Hepatic stellate cell (primary cell): ENCODE measurements around the gene ARHGAP6.

Experiments used
- DNase-seq: peaks from one replicate; pipeline ENCODE4 v3.0.0; 2011; ENCODE audit warnings: low spot score

Gene ARHGAP6

GRCh38 chrX:11464836-11465463 is 200.8 kb downstream of the ARHGAP6 start:
- DNase-seq, result no peak

- DNase-seq, result no peak
Measured at GRCh38 chrX:11464380-11464779, 201.3 kb downstream of the ARHGAP6 start.

GRCh38 chrX:11462648-11463047 is 203.1 kb downstream of the ARHGAP6 start:
- DNase-seq, result no peak

GRCh38 chrX:11462136-11462535 is 203.6 kb downstream of the ARHGAP6 start:
- DNase-seq, result no peak

- peak; percentile 19 for DNase-seq
Measured at GRCh38 chrX:11461201-11462001, 204.3 kb downstream of the ARHGAP6 start.

GRCh38 chrX:11460347-11460746 is 205.4 kb downstream of the ARHGAP6 start:
- no peak for DNase-seq

GRCh38 chrX:11458170-11458569 is 207.6 kb downstream of the ARHGAP6 start:
- DNase-seq, result no peak

- no peak for DNase-seq
Measured at GRCh38 chrX:11451151-11451550, 214.6 kb downstream of the ARHGAP6 start.

- no peak for DNase-seq
Measured at GRCh38 chrX:11450354-11450753, 215.4 kb downstream of the ARHGAP6 start.

- no peak for DNase-seq
Measured at GRCh38 chrX:11449613-11450012, 216.1 kb downstream of the ARHGAP6 start.

GRCh38 chrX:11447418-11447817 is 218.3 kb downstream of the ARHGAP6 start:
- no peak for DNase-seq

GRCh38 chrX:11446949-11447348 is 218.8 kb downstream of the ARHGAP6 start:
- no peak for DNase-seq

GRCh38 chrX:11446336-11446735 is 219.4 kb downstream of the ARHGAP6 start:
- no peak for DNase-seq

- no peak for DNase-seq
Measured at GRCh38 chrX:11445540-11445939, 220.2 kb downstream of the ARHGAP6 start.

- no peak for DNase-seq
Measured at GRCh38 chrX:11444052-11444451, 221.7 kb downstream of the ARHGAP6 start.

- no peak for DNase-seq
Measured at GRCh38 chrX:11439846-11440245, 225.9 kb downstream of the ARHGAP6 start.

GRCh38 chrX:11438767-11439166 is 227.0 kb downstream of the ARHGAP6 start:
- no peak for DNase-seq

- DNase-seq, result no peak
Measured at GRCh38 chrX:11438380-11438723, 227.4 kb downstream of the ARHGAP6 start.

- no peak for DNase-seq
Measured at GRCh38 chrX:11437642-11438379, 227.9 kb downstream of the ARHGAP6 start.

GRCh38 chrX:11435568-11435967 is 230.2 kb downstream of the ARHGAP6 start:
- DNase-seq, result no peak

- DNase-seq, result no peak
Measured at GRCh38 chrX:11434607-11435006, 231.1 kb downstream of the ARHGAP6 start.

- no peak for DNase-seq
Measured at GRCh38 chrX:11431786-11432185, 233.9 kb downstream of the ARHGAP6 start.

- DNase-seq, result no peak
Measured at GRCh38 chrX:11430271-11430670, 235.4 kb downstream of the ARHGAP6 start.
